HG02571 (cell line): ENCODE results near the gene UBE4B.
"Not testable (repeated sequence)": the region's sequence is repeated elsewhere in the genome, so short reads cannot be mapped to it uniquely, and the experiment has no call there.

Experiments
- ATAC-seq: cut with Tn5 transposase; IDR thresholded peaks from one replicate; pipeline ENCODE4 v1.9.1; 2021; ENCODE audit warnings: mild to moderate bottlenecking, moderate library complexity; ENCODE audit not compliant: unreplicated experiment

The UBE4B gene

GRCh38 chr1:10207810-10208209 lies 175.1 kb downstream of the UBE4B start:
- ATAC-seq: no peak

GRCh38 chr1:10208537-10208936 lies 175.8 kb downstream of the UBE4B start:
- no peak for ATAC-seq

- no peak for ATAC-seq
Observed at GRCh38 chr1:10209590-10209904, 176.8 kb downstream of the UBE4B start.

GRCh38 chr1:10209905-10210810 lies 177.4 kb downstream of the UBE4B start, which contains the start of gene KIF1B:
KIF1B (plus strand) TSS chr1:10210570; CDS start chr1:10232329, 21,759 bp downstream.
- peak; percentile 98 for ATAC-seq

- peak; percentile 17 for ATAC-seq
Observed at GRCh38 chr1:10210841-10211804, 178.4 kb downstream of the UBE4B start.

GRCh38 chr1:10211805-10212410 lies 179.2 kb downstream of the UBE4B start:
- no peak for ATAC-seq

- no peak for ATAC-seq
Observed at GRCh38 chr1:10212476-10212875, 179.7 kb downstream of the UBE4B start.

- no peak for ATAC-seq
Observed at GRCh38 chr1:10213186-10213705, 180.5 kb downstream of the UBE4B start.

- no peak for ATAC-seq
Observed at GRCh38 chr1:10216090-10216749, 183.5 kb downstream of the UBE4B start.

GRCh38 chr1:10217748-10218441 lies 185.1 kb downstream of the UBE4B start:
- no peak for ATAC-seq

- no peak for ATAC-seq
Observed at GRCh38 chr1:10220200-10220599, 187.4 kb downstream of the UBE4B start.

GRCh38 chr1:10220657-10221056 lies 187.9 kb downstream of the UBE4B start:
- not testable (repeated sequence) for ATAC-seq

- no peak for ATAC-seq
Observed at GRCh38 chr1:10225573-10225972, 192.8 kb downstream of the UBE4B start.

- no peak for ATAC-seq
Observed at GRCh38 chr1:10228528-10228927, 195.8 kb downstream of the UBE4B start.

GRCh38 chr1:10229903-10230302 lies 197.1 kb downstream of the UBE4B start:
- no peak for ATAC-seq
